Endothelial cell of umbilical vein (primary cell): ENCODE results near the gene PPP5C. TPM values are rescaled to one million over a fixed set of nuclear protein-coding genes. Genes with fewer than 3 reads are reported as not detected.

Experiments used
- BruUV-seq: library from RNA; stranded (reverse); fragments of 400-500 nt; replicated peaks from 2 replicates; lab custom pipeline; 2021; lab: Mats Ljungman, UMichigan
- CTCF ChIA-PET: fragments of 300-600, 350-600 bp; sonication (Branson Sonifier 250); formaldehyde crosslinking; loops from one replicate; lab custom pipeline; 2021; ENCODE audit warnings: antibody characterized with exemption, inconsistent platforms; lab: Charles Lee
- POLR2A ChIA-PET: fragments of 300-600, 350-600 bp; sonication (Branson Sonifier 250); formaldehyde crosslinking; loops from one replicate; lab custom pipeline; 2021; ENCODE audit warnings: antibody characterized with exemption, inconsistent platforms; lab: Charles Lee
- DNase-seq: peaks from one replicate; pipeline ENCODE4 v3.0.0-alpha.2; 2011; ENCODE audit warnings: low read depth, low spot score
- FAIRE-seq: peaks from 2 replicates; lab custom pipeline; 2011; peaks lifted over from hg19 to GRCh38; lab: Jason Lieb, UNC
- H2AFZ ChIP-seq: 2 replicates; pipeline ENCODE4 v1.6.0; 2012; ENCODE audit warnings: low read depth, low read length, control low read depth, inconsistent platforms
- H3K27ac ChIP-seq: 2 replicates; pipeline ENCODE4 v1.5.1; 2011; ENCODE audit warnings: low read depth, mild to moderate bottlenecking, control low read depth, low read length, moderate library complexity; ENCODE audit not compliant: insufficient read depth
- H3K27me3 ChIP-seq, 2 experiments: 2 replicates each; pipeline versions ENCODE4 v1.6.0 to v1.6.1; 2011; ENCODE audit warnings: low read length in 2 of 2, mixed read lengths in 1 of 2; ENCODE audit not compliant: control insufficient read depth in 2 of 2, insufficient read depth in 2 of 2
- H3K36me3 ChIP-seq, 2 experiments: 2 replicates in 1 of 2; 3 replicates in 1 of 2; pipeline ENCODE4 v1.5.1; 2011; ENCODE audit warnings: low read length in 2 of 2, mild to moderate bottlenecking in 1 of 2, moderate library complexity in 1 of 2; ENCODE audit not compliant: control insufficient read depth in 2 of 2, insufficient read depth in 2 of 2; ENCODE audit errors: extremely low read depth in 1 of 2
- H3K4me1 ChIP-seq: 3 replicates; pipeline ENCODE4 v1.5.1; 2011; ENCODE audit warnings: mild to moderate bottlenecking, low read length; ENCODE audit not compliant: control insufficient read depth, insufficient read depth; ENCODE audit errors: extremely low read depth
- H3K4me2 ChIP-seq: 2 replicates; pipeline ENCODE4 v1.6.1; 2011; ENCODE audit warnings: low read length, control low read depth, mixed read lengths; ENCODE audit not compliant: insufficient read depth
- H3K4me3 ChIP-seq, 3 experiments: fragments of 200-600 bp in 1 of 3; sonication (generic), shearing (Covaris generic) in 1 of 3; replicated peaks in 1 of 3; 2 replicates each; pipeline ENCODE4 v1.5.1; 2011 to 2016; ENCODE audit warnings: control low read depth in 3 of 3, low read length in 3 of 3, mild to moderate bottlenecking in 2 of 3, inconsistent platforms in 1 of 3, low read depth in 1 of 3, moderate library complexity in 1 of 3; ENCODE audit not compliant: insufficient read depth in 1 of 3
- H3K79me2 ChIP-seq: 2 replicates; pipeline ENCODE4 v1.6.0; 2012; ENCODE audit warnings: low read length, inconsistent platforms; ENCODE audit not compliant: control insufficient read depth, insufficient read depth
- H3K9ac ChIP-seq: replicated peaks from 2 replicates; pipeline ENCODE3; 2011; ENCODE audit warnings: low read length, control low read depth; ENCODE audit not compliant: insufficient read depth; ENCODE audit errors: extremely low read depth
- H3K9me1 ChIP-seq: replicated peaks from 3 replicates; pipeline ENCODE4 v1.6.0; 2011; ENCODE audit warnings: mild to moderate bottlenecking, low read length; ENCODE audit not compliant: control insufficient read depth, insufficient read depth; ENCODE audit errors: extremely low read depth
- H3K9me3 ChIP-seq: replicated peaks from 2 replicates; pipeline ENCODE4 v1.5.1; 2012; ENCODE audit warnings: low read length, inconsistent platforms; ENCODE audit not compliant: control insufficient read depth, insufficient read depth
- H4K20me1 ChIP-seq: replicated peaks from 2 replicates; pipeline ENCODE3; 2011; ENCODE audit warnings: mild to moderate bottlenecking, low read length; ENCODE audit not compliant: control insufficient read depth, insufficient read depth; ENCODE audit errors: extremely low read depth
- EZH2 ChIP-seq: IDR thresholded peaks from 2 replicates; pipeline ENCODE4 v1.6.1; 2012; ENCODE audit warnings: borderline replicate concordance, low read depth, mild to moderate bottlenecking, moderate library complexity, low read length, inconsistent platforms; ENCODE audit not compliant: severe bottlenecking
- GATA2 ChIP-seq: IDR thresholded peaks from 2 replicates; pipeline ENCODE4 v1.7.0; 2011; ENCODE audit warnings: low read depth, mild to moderate bottlenecking, moderate library complexity, mixed read lengths, low read length; ENCODE audit not compliant: insufficient read length, insufficient read depth
- JUN ChIP-seq: IDR thresholded peaks from 2 replicates; pipeline ENCODE4 v1.6.1; 2011; ENCODE audit warnings: borderline replicate concordance, low read depth; ENCODE audit not compliant: insufficient read length, insufficient read depth
- MYC ChIP-seq: IDR thresholded peaks from one replicate; pipeline ENCODE4 v1.6.1; 2011; ENCODE audit warnings: mild to moderate bottlenecking, low read depth, low read length
- POLR2AphosphoS5 ChIP-seq: IDR thresholded peaks from 2 replicates; pipeline ENCODE4 v1.6.1; 2012; ENCODE audit warnings: low read depth, mild to moderate bottlenecking, control low read depth, low read length, moderate library complexity; ENCODE audit not compliant: insufficient read depth
- dilution Hi-C: fragments of 300-500 bp; cut with MboI; formaldehyde crosslinking; loops from one replicate; pipeline ENCODE4 v1.15.0; 2019; ENCODE audit warnings: low sequenced_read_pairs; ENCODE audit not compliant: extremely low pct_ligation_motif_present
- intact Hi-C: fragments of 100-400 bp; cut with micrococcal nuclease; formaldehyde crosslinking; loops from one replicate; pipeline ENCODE4 v1.10.0; 2022
- polyA plus RNA-seq, 4 experiments: library from polyadenylated mRNA; depleted of rRNA in 3 of 4; stranded (reverse) in 3 of 4; unstranded in 1 of 4; fragments of >200 nt; gene quantifications; 2 replicates each; pipeline versions ENCODE4 v1.2.1 to v1.2.3, GENCODE V29; 2011 to 2012; ENCODE audit warnings: missing spikeins in 1 of 4
- total RNA-seq: library from RNA; stranded (reverse); gene quantifications from 2 replicates; pipeline ENCODE4 v1.2.3, GENCODE V29; 2021
- TF ChIP-seq, protein P1 (sequence below): IDR thresholded peaks from 2 replicates; pipeline ENCODE4 v1.6.1; 2011; ENCODE audit not compliant: insufficient read depth, insufficient read length
- TF ChIP-seq, protein P2 (sequence below), 2 donors: IDR thresholded peaks; 1 replicate in 1 of 2; 2 replicates in 1 of 2; pipeline ENCODE4 v1.5.1; 2011; ENCODE audit warnings: low read length in 2 of 2, mild to moderate bottlenecking in 2 of 2, moderate library complexity in 2 of 2, control low read depth in 1 of 2, inconsistent platforms in 1 of 2, low read depth in 1 of 2; ENCODE audit not compliant: insufficient read depth in 1 of 2; ENCODE audit errors: extremely low read depth in 1 of 2

The PPP5C gene
- total and polyA plus RNA-seq, 2 donors (not counting 3 experiments of a cell fraction or from before 2014, with no cell fraction given): 114 to 172 TPM

DNA sequence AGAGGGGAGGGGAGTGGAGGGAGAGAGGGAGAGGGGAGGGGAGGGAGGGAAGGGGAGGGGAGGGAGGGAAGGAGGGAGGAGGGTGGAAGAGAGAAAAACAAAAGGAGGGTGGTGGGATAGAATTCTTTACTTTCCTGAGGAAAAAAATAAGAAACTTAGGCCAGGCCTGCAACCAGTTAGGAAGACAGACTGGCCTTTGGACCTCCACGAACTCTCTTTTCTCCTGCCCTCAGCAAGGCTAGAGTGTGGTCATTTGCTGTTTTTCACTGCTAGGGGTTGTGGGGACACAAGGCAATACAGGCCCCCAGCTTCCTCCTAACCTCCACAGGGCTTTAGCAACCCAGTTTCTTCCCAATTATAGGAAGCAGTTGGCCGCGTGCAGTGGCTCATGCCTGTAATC is 62.3 kb downstream of the PPP5C start:
- POLR2A ChIA-PET: no interaction called here
- H3K9ac ChIP-seq: no peak overlapping the region
- no peak overlapping the region for H3K4me3 ChIP-seq
- dilution Hi-C loops (no loop called here), intact Hi-C loops (no loop called here)
- BruUV-seq: no TSS peak
- H2AFZ ChIP-seq: no peak overlapping the region
- H3K36me3 ChIP-seq: no peaks in the 10 kb centered on the region
- no peak for FAIRE-seq
- no peak for DNase-seq
- no peak overlapping the region for H3K4me2 ChIP-seq
- peaks cover 44 to 57% of the 10 kb centered on the region in 2 experiments for H3K27me3 ChIP-seq
- CTCF ChIA-PET: no interaction called here
- TF ChIP-seq MYC (no peak), EZH2 (no peak), JUN (no peak), GATA2 (no peak), POLR2AphosphoS5 (no peak)
- TF ChIP-seq, protein P1, sequence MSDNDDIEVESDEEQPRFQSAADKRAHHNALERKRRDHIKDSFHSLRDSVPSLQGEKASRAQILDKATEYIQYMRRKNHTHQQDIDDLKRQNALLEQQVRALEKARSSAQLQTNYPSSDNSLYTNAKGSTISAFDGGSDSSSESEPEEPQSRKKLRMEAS: no peak
- TF ChIP-seq, protein P2, sequence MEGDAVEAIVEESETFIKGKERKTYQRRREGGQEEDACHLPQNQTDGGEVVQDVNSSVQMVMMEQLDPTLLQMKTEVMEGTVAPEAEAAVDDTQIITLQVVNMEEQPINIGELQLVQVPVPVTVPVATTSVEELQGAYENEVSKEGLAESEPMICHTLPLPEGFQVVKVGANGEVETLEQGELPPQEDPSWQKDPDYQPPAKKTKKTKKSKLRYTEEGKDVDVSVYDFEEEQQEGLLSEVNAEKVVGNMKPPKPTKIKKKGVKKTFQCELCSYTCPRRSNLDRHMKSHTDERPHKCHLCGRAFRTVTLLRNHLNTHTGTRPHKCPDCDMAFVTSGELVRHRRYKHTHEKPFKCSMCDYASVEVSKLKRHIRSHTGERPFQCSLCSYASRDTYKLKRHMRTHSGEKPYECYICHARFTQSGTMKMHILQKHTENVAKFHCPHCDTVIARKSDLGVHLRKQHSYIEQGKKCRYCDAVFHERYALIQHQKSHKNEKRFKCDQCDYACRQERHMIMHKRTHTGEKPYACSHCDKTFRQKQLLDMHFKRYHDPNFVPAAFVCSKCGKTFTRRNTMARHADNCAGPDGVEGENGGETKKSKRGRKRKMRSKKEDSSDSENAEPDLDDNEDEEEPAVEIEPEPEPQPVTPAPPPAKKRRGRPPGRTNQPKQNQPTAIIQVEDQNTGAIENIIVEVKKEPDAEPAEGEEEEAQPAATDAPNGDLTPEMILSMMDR (IDR thresholded peaks at IDR 0.05; ENCODE audit: extremely low read depth in 1 of 2, insufficient read depth in 1 of 2, low read depth in 1 of 2, low read length in 2 of 2): no peak
- H3K79me2 ChIP-seq: no peaks in the 10 kb centered on the region
- no peaks in the 10 kb centered on the region for H4K20me1 ChIP-seq
- H3K4me1 ChIP-seq: no peaks in the 10 kb centered on the region
- H3K9me1 ChIP-seq: no peaks in the 10 kb centered on the region
- no peaks in the 10 kb centered on the region for H3K9me3 ChIP-seq
- no peak overlapping the region for H3K27ac ChIP-seq
